DND-41 (cell line): ENCODE data around the gene LRIT1.

Experiments
- EZH2 ChIP-seq: IDR thresholded peaks from 3 replicates; pipeline ENCODE4 v1.6.1; 2012; ENCODE audit warnings: borderline replicate concordance, low read depth, mild to moderate bottlenecking, moderate library complexity, low read length, inconsistent platforms; ENCODE audit not compliant: severe bottlenecking
- TF ChIP-seq, protein P1 (sequence below): IDR thresholded peaks from 2 replicates; pipeline ENCODE4 v1.5.1; 2012; ENCODE audit warnings: borderline replicate concordance, low read length, moderate library complexity, mild to moderate bottlenecking; ENCODE audit not compliant: poor library complexity, severe bottlenecking; ENCODE audit errors: extremely low read depth

DNA sequence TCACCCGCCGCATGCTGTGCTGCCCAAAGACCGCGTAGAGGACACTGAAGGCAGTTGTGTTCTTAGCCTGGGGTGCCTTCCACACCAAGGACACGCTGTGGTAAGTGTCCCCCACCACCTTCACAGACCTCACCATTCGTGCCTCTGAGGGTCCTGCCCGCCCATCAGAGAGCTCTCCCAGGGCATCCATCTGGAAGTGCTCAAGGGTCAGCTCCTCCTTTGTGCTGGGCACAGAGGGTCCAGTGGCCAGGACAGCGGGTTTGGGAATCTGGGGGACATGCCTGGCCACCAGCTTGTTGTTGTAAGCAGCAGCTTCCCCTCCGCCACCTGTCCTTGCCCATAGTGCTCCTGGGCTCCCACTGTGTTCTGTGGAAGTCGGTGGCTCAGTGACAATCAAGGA is 9.0 kb downstream of the LRIT1 start:
- TF ChIP-seq, protein P1, sequence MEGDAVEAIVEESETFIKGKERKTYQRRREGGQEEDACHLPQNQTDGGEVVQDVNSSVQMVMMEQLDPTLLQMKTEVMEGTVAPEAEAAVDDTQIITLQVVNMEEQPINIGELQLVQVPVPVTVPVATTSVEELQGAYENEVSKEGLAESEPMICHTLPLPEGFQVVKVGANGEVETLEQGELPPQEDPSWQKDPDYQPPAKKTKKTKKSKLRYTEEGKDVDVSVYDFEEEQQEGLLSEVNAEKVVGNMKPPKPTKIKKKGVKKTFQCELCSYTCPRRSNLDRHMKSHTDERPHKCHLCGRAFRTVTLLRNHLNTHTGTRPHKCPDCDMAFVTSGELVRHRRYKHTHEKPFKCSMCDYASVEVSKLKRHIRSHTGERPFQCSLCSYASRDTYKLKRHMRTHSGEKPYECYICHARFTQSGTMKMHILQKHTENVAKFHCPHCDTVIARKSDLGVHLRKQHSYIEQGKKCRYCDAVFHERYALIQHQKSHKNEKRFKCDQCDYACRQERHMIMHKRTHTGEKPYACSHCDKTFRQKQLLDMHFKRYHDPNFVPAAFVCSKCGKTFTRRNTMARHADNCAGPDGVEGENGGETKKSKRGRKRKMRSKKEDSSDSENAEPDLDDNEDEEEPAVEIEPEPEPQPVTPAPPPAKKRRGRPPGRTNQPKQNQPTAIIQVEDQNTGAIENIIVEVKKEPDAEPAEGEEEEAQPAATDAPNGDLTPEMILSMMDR, result no peak
- no peak for TF ChIP-seq EZH2
